ENCODE results near the gene CWF19L2.
A peak's percentile ranks its signal among the peaks of the same experiment; 100 is the strongest.

Gene CWF19L2

GRCh38 chr11:107331728-107332127 lies 125.9 kb downstream of the CWF19L2 start:
- DNase-seq (ENCODE audit: low read depth): no peak
- TF ChIP-seq CTCF (conservative IDR thresholded peaks at IDR 0.05; ENCODE audit: control insufficient read depth, insufficient read depth, low read depth, low read length): no peak
- no peak overlapping the region for H3K4me3 ChIP-seq (ENCODE audit: control insufficient read depth, low read depth, low read length)

- peak; percentile 5 for DNase-seq (ENCODE audit: low read depth)
- no peak for TF ChIP-seq CTCF (conservative IDR thresholded peaks at IDR 0.05; ENCODE audit: control insufficient read depth, insufficient read depth, low read depth, low read length)
- no peak overlapping the region for H3K4me3 ChIP-seq (ENCODE audit: control insufficient read depth, low read depth, low read length)
Measured at GRCh38 chr11:107329164-107329563, 128.5 kb downstream of the CWF19L2 start.

- H3K4me3 ChIP-seq (ENCODE audit: control insufficient read depth, low read depth, low read length): no peak overlapping the region
- TF ChIP-seq CTCF (conservative IDR thresholded peaks at IDR 0.05; ENCODE audit: control insufficient read depth, insufficient read depth, low read depth, low read length): no peak
- DNase-seq (ENCODE audit: low read depth): no peak
Measured at GRCh38 chr11:107316426-107316825, 141.2 kb downstream of the CWF19L2 start.

GRCh38 chr11:107307991-107308390 lies 149.6 kb downstream of the CWF19L2 start:
- H3K4me3 ChIP-seq (ENCODE audit: control insufficient read depth, low read depth, low read length): no peak overlapping the region
- DNase-seq (ENCODE audit: low read depth): no peak
- TF ChIP-seq CTCF (conservative IDR thresholded peaks at IDR 0.05; ENCODE audit: control insufficient read depth, insufficient read depth, low read depth, low read length): no peak

GRCh38 chr11:107301878-107302277 lies 155.7 kb downstream of the CWF19L2 start:
- TF ChIP-seq CTCF (conservative IDR thresholded peaks at IDR 0.05; ENCODE audit: control insufficient read depth, insufficient read depth, low read depth, low read length): no peak
- H3K4me3 ChIP-seq (ENCODE audit: control insufficient read depth, low read depth, low read length): no peak overlapping the region

GRCh38 chr11:107293677-107294344 lies 163.8 kb downstream of the CWF19L2 start:
- no peak overlapping the region for H3K4me3 ChIP-seq (ENCODE audit: control insufficient read depth, low read depth, low read length)
- no peak for DNase-seq (ENCODE audit: low read depth)
- no peak for TF ChIP-seq CTCF (conservative IDR thresholded peaks at IDR 0.05; ENCODE audit: control insufficient read depth, insufficient read depth, low read depth, low read length)

More at GRCh38 chr11:107301878-107302277, 155.7 kb downstream of the CWF19L2 start:
- DNase-seq (ENCODE audit: low read depth): no peak

Measured in fibroblast of mammary gland (primary cell).